ENCODE results near the gene LCN12.

LCN12 gene

DNA sequence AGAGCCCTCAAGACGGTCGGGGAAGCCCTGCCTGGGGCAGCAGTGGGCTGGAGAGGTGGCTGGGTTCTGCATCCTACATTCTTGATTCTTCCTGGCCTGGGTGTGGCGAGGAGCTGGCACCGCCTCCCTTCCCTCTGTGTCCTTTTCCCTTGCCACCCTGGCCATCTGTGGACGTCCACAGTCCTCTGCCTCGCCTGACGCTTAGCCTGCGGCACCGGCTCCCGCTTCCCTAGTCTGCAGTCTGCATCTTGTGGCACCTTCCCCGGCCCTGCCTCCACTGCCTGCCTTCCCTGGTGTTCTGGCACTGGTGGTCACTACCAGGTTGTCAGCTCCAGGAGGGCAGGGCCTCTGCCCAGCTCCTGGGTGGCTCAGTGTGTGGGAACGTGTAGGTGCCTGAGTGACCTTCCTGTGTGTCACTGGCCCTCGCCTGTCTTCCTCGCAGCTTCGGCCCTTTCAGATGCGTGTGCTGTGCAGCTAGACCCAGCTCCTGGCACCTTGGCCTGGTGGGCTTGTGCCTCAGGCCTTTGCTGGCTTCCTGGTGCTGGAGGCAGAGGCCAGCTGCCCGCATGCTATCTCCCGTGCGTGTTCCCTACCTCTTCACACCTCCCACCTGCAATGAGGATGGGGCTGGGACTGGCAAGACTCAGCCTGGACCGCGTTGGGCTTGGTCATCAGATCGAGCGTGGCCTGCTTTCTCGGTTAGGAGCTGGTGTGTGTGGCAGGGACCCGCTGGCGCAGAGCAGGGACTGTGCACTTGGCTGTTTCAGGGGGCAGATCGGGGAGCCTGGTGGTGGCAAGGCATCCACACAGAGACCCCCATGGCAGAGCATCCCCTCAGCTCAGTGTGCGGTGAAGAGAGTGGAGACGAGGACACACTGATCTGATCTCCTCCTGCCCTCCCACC is 44.8 kb upstream of the LCN12 start:
- Histone ChIP-seq H3K9me3 (ENCODE audit: insufficient read depth, low read length) (no peaks in the 10 kb centered on the region), H3K4me2 (ENCODE audit: low read depth, low read length, poor library complexity, severe bottlenecking) (no peak overlapping the region), H3F3A (ENCODE audit: insufficient read depth) (no peaks in the 10 kb centered on the region), H3K9ac (ENCODE audit: low read length) (no peak overlapping the region), H2AFZ (ENCODE audit: low read depth, low read length, severe bottlenecking) (no peak overlapping the region), H3K27me3 (ENCODE audit: low read length) (no peaks in the 10 kb centered on the region), H3K9me2 (replicated peaks; ENCODE audit: insufficient read depth, low read length) (no peaks in the 10 kb centered on the region), H3K27ac (ENCODE audit: low read depth, low read length) (no peak overlapping the region), H3K4me3 (ENCODE audit: insufficient read depth, low read length, poor library complexity, severe bottlenecking) (no peak overlapping the region), H3K36me3 (ENCODE audit: low read length) (peaks cover 3% of the 10 kb centered on the region; the same call in 1 of the 2 replicates), H4K20me1 (ENCODE audit: low read depth, low read length) (no peaks in the 10 kb centered on the region), H3K79me2 (ENCODE audit: insufficient read depth, low read length) (no peaks in the 10 kb centered on the region)
- TF ChIP-seq, protein P1, sequence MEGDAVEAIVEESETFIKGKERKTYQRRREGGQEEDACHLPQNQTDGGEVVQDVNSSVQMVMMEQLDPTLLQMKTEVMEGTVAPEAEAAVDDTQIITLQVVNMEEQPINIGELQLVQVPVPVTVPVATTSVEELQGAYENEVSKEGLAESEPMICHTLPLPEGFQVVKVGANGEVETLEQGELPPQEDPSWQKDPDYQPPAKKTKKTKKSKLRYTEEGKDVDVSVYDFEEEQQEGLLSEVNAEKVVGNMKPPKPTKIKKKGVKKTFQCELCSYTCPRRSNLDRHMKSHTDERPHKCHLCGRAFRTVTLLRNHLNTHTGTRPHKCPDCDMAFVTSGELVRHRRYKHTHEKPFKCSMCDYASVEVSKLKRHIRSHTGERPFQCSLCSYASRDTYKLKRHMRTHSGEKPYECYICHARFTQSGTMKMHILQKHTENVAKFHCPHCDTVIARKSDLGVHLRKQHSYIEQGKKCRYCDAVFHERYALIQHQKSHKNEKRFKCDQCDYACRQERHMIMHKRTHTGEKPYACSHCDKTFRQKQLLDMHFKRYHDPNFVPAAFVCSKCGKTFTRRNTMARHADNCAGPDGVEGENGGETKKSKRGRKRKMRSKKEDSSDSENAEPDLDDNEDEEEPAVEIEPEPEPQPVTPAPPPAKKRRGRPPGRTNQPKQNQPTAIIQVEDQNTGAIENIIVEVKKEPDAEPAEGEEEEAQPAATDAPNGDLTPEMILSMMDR (IDR thresholded peaks at IDR 0.05; ENCODE audit: insufficient read depth, low read length, poor library complexity, severe bottlenecking): no peak
- no peak for TF ChIP-seq EZH2phosphoT487 (conservative IDR thresholded peaks at IDR 0.05; ENCODE audit: low read length)

DNA sequence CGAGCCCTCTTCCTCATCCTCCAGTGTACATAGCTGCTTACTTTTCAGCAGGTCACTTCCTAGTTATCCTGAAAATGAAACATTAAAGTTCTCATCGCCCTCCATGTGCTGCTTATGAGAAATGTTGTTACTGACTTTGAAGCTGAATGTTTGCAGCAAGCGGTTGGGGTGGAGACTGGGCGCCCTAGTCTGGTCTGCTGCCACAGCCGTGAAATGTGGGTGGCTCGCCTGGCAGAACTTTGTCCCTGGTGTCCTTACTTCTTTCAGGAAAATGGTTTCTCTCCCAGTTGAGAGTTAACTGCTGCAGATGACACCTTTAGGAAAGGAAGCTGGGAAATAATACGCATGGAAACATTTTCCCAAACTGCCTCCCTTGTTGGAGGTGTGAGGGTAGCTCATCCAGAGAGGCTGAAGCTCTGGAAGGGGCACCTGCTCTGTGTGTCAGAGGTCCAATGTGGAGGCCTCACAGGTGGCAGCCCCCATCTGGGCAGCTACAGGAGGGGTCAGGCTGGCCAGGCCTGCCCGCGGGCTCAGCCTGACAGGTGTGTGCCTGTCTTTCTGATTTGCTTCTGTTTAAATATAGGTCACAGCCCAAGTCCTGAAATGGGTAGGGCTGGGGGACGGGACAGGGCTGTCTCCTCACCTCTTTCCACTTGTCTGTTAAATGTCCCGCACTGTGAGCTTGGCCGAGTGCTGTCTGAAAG is 41.7 kb upstream of the LCN12 start:
- H3K79me2 ChIP-seq (ENCODE audit: insufficient read depth, low read length): no peaks in the 10 kb centered on the region

GRCh38 chr9:136910901-136911245 is 41.2 kb upstream of the LCN12 start:
- Histone ChIP-seq H3K36me3 (ENCODE audit: low read length) (peaks cover 3% of the 10 kb centered on the region; the same call in 1 of the 2 replicates), H3K9ac (ENCODE audit: low read length) (no peak overlapping the region)

More for the DNA sequence above, 41.7 kb upstream of the LCN12 start:
- Histone ChIP-seq H3K36me3 (ENCODE audit: low read length) (peaks cover 3% of the 10 kb centered on the region; the same call in 1 of the 2 replicates), H3K27ac (ENCODE audit: low read depth, low read length) (no peak overlapping the region), H2AFZ (ENCODE audit: low read depth, low read length, severe bottlenecking) (no peak overlapping the region), H3K4me3 (ENCODE audit: insufficient read depth, low read length, poor library complexity, severe bottlenecking) (no peak overlapping the region), H3K27me3 (ENCODE audit: low read length) (no peaks in the 10 kb centered on the region), H4K20me1 (ENCODE audit: low read depth, low read length) (no peaks in the 10 kb centered on the region), H3K4me2 (ENCODE audit: low read depth, low read length, poor library complexity, severe bottlenecking) (no peak overlapping the region), H3K9me2 (replicated peaks; ENCODE audit: insufficient read depth, low read length) (no peaks in the 10 kb centered on the region), H3K9ac (ENCODE audit: low read length) (no peak overlapping the region), H3K9me3 (ENCODE audit: insufficient read depth, low read length) (no peaks in the 10 kb centered on the region), H3F3A (ENCODE audit: insufficient read depth) (no peaks in the 10 kb centered on the region)
- TF ChIP-seq EZH2phosphoT487 (conservative IDR thresholded peaks at IDR 0.05; ENCODE audit: low read length): no peak
- TF ChIP-seq, protein P1 (IDR thresholded peaks at IDR 0.05; ENCODE audit: insufficient read depth, low read length, poor library complexity, severe bottlenecking): no peak

More at GRCh38 chr9:136910901-136911245, 41.2 kb upstream of the LCN12 start:
- H3K27me3 ChIP-seq (ENCODE audit: low read length): no peaks in the 10 kb centered on the region
- H3K9me3 ChIP-seq (ENCODE audit: insufficient read depth, low read length): no peaks in the 10 kb centered on the region
- no peaks in the 10 kb centered on the region for H3F3A ChIP-seq (ENCODE audit: insufficient read depth)
- no peaks in the 10 kb centered on the region for H3K79me2 ChIP-seq (ENCODE audit: insufficient read depth, low read length)
- no peak overlapping the region for H3K4me3 ChIP-seq (ENCODE audit: insufficient read depth, low read length, poor library complexity, severe bottlenecking)
- TF ChIP-seq, protein P1 (IDR thresholded peaks at IDR 0.05; ENCODE audit: insufficient read depth, low read length, poor library complexity, severe bottlenecking): no peak
- TF ChIP-seq EZH2phosphoT487 (conservative IDR thresholded peaks at IDR 0.05; ENCODE audit: low read length): no peak
- no peaks in the 10 kb centered on the region for H3K9me2 ChIP-seq (replicated peaks; ENCODE audit: insufficient read depth, low read length)
- H3K27ac ChIP-seq (ENCODE audit: low read depth, low read length): no peak overlapping the region
- no peak overlapping the region for H3K4me2 ChIP-seq (ENCODE audit: low read depth, low read length, poor library complexity, severe bottlenecking)
- H4K20me1 ChIP-seq (ENCODE audit: low read depth, low read length): no peaks in the 10 kb centered on the region
- H2AFZ ChIP-seq (ENCODE audit: low read depth, low read length, severe bottlenecking): no peak overlapping the region

Data from SU-DHL-6 (cell line).